T1000 (cell line): Measurements from ENCODE around the gene WDR20.
"Not testable (repeated sequence)": the region's sequence is repeated elsewhere in the genome, so short reads cannot be mapped to it uniquely, and the experiment has no call there.

ENCODE experiments used
- DNase-seq: peaks from one replicate; lab custom pipeline; 2025; ENCODE audit warnings: mixed read lengths; lab: John Stamatoyannopoulos, UW

WDR20 gene

DNA sequence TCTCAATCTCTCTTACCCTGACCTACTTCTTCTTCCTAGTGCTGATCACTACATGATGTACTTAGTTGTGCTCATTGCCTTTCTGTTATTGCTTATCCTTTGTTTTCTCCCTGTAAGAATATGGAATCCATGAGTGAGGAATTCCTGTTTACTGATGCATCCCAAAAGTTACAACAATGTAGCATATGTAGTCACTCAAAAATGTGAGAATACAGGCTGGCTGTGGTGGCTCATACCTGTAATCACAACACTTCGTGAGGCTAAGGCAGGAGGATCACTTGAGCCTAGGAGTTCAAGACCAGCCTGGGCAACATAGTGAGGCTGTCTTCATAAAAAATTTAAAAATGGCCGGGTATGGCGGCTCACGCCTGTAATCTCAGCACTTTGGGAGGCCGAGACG, 8.0 kb upstream of the WDR20 start:
- DNase-seq: no peak

DNA sequence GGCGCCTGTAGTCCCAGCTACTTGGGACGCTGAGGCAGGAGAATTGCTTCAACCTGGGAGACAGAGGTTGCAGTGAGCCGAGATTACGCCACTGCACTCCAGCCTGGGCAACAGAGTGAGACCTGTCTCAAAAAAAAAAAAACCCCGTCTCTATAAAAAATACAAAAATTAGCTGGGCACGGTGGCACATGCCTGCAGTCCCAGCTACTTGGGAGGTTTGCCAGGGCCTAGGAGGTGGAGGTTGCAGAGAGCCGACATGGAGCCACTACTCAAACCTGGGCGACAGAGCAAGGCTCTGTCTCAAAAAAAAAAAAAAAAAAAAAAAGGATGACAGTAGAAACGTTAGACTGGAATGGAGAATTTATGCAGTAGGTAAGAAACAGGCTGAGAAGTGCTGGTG, 5.7 kb upstream of the WDR20 start:
- not testable (repeated sequence) for DNase-seq

DNA sequence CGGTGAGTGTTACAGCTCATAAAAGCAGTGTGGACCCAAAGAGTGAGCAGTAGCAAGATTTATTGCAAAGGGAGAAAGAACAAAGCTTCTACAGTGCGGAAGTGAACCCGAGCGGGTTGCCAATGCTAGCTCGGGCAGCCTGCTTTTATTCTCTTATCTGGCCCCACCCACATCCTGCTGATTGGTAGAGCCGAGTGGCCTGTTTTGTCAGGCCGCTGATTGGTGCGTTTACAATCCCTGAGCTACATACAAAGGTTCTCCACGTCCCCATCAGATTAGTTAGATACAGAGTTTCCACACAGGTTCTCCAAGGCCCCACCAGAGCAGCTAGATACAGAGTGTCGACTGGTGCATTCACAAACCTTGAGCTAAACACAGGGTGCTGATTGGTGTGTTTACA, 5.0 kb upstream of the WDR20 start:
- DNase-seq: not testable (repeated sequence)

DNA sequence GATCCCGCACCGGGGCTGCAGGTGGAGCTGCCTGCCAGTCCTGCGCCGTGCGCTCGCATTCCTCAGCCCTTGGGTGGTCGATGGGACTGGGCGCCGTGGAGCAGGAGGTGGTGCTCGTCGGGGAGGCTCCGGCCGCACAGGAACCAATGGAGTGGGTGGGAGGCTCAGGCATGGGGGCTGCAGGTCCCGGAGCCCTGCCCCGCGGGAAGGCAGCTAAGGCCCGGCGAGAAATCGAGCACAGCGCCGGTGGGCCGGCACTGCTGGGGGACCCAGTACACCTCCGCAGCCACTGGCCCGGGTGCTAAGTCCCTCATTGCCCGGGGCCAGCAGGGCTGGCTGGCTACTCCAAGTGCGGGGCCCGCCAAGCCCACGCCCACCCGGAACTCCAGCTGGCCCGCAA, 4.2 kb upstream of the WDR20 start:
- DNase-seq: not testable (repeated sequence)

DNA sequence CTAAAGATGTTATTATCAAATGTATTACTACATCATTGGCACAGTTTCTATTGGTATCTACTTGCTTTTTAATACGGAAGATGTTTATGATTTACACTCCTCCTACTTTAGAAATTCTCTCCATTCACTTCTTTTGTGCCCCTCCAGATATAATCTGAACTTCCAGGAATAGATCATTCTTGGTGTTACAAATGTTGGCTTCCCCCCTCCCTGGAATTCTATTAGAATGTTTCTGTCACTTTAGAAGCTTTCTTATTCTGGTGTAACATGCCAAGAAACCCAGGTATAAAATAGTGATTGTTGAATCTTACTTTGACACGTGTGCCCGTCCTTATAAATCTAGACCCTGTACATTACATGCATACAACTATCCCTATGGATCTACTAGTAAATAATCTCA, 1.2 kb upstream of the WDR20 start:
- no peak for DNase-seq

DNA sequence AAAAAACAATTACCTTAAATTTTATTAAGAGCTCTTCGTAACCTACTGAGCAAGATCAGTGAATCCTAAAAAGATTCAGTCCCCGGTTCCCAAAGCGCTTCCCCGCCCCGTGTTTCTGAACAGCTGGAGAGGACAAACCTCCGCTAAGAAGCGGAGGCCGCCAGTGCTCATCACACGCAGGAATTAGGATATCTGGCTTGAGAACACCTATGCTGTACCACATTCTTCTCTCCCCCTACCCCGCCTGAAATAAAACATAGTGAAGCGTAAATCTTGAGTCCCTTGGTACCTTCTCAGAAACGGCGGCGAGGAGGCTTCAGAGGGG, 774 bp upstream of the WDR20 start:
- DNase-seq: no peak

DNA sequence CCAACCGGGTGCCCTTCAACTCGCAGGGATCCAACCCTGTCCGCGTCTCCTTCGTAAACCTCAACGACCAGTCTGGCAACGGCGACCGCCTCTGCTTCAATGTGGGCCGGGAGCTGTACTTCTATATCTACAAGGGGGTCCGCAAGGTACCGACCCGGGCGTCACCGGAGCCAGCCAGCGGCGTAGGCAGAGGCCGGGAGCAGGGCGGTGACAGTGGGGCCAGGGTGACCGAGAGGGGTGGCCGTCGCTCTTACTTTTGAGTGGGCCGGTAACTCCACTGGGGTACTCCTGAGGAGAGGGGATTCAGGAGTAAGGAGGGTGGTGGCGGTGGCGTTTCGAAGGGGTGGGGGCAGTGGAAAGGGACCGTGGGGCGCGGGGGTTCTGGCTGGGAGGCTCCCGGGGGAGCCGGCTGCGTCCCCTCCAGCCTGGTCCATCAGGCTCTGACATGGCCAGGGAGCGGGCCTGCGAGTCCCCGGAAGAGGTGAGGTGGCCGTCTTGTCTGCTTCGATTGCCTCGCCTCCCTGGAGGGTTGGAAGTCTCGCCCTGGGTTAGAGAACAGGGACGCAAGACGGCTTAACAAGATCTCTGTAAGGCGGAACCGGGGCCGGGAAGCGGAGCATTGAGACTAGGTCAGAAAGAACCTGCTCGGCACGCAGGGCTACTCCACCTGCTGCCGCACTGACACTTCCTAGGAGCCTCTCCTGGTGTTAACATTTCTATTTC, 491 bp downstream of the WDR20 start:
- peak; percentile 4 for DNase-seq

DNA sequence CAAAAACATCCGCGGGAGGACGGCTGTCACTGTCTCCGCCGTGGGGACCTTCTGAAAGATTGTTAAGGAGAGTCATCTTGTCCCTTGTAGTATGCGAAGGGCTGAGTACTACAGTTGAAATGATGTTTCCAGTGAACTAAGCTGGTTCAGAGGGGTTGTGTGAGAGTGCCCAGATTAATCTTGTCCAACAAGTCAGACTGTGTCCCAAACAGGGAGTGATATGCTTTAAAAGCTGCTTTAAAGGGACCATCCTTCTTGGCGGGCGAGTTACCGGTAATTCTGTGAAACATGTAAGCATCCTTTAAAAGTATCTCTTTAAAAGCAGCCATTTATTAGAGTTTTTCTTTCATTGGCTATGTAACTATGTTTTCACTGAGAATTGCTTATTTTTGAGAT, 1.1 kb downstream of the WDR20 start:
- no peak for DNase-seq

DNA sequence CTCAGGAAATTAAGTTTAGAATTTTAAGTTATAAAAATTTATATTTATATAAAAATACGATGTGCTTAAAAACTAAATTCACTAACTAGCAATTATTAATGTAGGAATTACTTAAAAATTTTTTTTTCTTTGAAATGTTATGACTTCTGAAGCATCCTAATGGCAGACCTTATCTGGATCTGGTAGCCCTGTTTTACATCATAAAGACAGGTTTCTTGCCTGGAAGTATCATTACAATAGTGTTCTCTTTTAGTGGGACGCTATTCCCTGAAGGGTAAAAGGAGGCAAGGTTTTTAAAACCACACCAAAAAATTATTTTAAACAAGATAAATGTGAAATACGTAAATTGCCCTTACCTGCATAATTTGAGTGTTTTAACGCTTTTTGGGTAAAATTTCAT, 2.1 kb downstream of the WDR20 start:
- DNase-seq: no peak

DNA sequence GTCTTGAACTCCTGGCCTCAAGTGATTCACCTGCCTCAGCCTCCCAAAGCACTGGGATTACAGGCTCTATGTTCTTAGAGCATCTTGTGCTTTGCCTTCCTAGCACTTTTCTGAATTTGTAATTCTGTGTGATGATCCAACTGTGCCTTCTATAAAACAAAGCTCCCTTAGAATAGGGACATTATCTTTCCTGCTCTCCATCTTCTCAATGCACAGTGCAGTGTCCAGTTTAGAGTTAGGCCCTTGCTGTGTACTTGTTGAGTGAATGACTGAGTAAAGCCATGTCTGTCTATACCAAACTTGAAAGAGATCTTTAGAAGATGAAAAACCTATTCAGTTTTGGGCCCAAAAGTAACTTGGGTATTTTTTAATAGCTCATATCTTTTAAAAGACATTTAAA, 5.2 kb downstream of the WDR20 start:
- DNase-seq: no peak

DNA sequence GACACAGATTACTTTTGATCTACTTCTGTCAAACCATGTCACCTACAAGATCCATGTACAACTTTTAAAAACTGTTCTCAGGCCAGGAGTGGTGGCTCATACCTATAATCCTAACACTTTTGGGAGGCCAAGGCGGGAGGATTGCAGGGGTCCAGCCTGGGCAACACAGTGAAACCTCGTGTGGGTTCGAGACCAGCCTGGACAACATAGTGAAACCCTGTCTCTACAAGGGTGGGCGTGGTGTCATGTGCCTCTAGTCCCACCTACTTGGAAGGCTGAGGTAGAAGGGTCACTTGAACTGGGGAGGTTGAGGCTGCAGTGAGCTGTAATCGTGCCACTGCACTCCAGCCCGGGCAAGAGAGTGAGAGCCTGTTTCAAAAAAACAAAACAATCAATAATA, 5.7 kb downstream of the WDR20 start:
- DNase-seq: no peak

DNA sequence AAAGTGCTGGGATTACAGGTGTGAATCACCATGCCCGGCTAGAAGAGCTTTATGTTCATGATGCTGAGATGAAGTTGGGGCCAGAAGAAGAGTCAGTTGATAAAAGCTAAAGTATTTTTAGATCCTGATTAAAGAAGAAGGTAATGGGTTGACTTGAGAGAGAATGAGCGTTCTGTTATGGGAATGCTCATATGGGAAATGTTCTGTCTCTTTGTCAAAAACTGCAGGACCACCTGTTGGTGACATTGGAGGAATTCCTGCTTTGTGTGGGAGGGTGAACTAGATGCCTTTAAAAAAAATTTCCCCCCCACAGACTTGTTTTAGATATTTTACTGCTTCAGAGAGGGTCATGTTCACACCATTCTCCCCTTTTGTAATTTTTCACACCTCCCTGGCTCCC, 6.7 kb downstream of the WDR20 start:
- no peak for DNase-seq

DNA sequence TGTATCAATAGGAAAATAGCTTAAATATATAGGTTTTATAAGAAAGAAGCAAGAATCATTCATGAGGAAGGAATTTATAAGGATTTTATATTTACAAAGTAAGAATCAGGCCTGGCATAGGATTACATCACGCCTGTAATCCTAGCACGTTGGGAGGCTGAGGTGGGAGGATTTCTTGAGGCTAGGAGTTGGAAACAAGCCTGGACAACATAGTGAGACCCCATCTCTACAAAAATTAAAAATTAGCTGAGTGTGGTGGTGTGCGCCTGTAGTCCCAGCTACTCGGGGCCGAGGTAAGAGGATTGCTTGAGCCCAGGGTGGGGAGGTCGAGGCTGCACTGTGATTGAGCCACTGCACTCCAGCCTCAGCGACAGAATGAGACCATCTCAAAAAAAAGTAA, 10.4 kb downstream of the WDR20 start:
- DNase-seq: no peak

DNA sequence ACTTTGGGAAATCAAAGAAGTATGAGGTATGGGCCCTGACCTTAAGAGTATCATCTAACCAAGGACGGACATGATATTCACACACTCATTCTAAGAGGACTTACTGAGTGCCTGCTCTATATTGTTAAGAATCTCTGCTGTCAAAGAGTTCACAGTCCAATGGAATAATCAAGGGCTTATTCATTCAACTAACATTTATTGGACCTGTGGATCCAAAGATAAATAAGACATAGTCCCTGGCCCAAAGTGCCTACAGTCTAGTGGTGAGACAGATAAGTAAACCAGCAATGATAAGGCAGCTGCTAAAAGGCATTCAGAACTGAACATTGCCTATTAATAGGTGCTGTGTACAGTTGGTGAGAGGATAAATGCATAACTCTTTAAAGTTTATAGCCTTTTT, 11.0 kb downstream of the WDR20 start:
- DNase-seq: no peak

DNA sequence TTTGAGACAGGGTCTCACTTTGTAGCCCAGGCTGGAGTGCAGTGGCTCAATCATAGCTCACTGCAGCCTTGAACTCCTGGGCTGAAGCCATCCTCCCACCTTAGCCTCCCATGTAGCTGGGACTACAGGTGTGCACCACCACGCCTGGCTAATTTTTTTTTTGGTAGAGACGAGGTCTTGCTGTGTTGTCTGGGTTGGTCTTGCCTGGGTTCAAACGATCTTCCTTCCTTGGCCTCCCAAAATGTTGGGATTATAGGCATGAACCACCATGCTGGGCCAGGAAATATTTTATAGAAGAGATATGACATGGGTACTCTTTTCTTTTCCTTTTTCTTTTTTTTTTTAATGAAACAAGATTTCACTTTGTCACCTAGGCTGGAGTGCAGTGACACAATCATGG, 11.7 kb downstream of the WDR20 start:
- DNase-seq: not testable (repeated sequence)

DNA sequence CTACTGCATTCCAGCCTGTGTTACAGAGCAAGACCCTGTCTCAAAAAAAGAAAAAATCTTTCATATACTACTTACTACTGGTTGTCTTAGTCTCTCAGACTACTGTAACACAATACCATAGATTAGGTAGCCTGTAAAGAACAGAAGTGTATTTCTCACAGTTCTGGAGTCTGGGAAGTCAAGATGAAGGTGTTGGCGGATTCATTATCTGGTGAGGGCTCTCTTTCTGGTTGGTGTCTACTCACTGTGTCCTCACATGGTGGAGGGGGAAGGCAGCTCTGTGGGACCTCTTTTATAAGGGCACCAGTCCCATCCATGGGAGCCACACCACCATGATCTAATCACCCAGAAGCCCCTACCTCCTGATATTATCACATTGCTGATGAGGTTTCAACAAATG, 14.4 kb downstream of the WDR20 start:
- DNase-seq: no peak

DNA sequence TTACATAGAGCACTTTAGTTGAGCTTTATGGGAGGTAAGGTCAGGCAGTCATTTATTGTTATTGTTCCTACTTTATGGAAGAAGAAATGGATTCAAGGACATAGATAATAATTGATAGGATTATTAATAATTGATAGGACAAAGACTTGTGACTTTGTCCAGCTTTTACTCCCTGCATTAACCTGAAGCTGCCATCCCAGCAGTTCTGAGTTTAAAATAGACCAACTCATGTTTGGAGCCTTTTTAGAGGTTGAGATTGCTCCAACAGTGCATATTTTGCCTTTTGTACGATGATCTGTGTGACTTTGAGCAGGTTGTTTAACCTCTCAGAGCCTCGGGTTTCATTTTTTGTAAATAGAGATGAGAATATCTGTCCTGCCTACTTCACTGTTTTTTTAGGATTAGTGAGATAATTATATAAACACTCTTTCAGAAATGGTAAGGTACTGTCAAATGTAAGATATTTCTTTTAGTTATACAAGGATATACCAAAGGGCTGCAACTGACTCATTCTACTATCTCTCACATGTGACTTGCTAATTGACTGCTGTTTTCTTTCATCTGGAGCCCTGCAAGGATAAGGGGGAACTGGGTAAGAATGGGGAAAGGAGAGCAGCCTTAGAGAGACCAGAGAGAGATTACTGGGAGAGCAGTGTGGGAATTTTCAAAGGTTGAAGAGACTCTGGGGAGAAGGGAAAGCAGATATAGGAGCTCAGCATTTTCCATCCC, 15.3 kb downstream of the WDR20 start:
- no peak for DNase-seq

DNA sequence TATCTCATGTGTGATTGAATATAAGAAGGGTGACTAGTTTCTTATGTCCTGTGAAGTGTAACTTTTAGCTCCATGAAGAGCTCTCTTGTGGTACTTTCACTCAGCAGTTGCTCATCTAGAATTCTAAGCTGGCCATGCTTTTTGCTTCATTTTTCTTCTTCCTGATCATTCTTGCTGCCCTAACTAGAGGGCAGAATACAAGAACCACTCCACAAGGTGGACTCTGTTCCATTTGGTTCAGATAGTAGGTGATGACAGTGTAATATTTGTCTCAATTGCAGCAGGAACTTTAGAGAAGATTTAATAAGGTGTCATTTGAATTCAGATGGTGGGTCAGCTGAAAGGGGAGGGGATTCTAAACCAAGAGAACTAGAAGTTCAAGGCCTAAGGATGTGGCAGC, 17.6 kb downstream of the WDR20 start:
- no peak for DNase-seq

DNA sequence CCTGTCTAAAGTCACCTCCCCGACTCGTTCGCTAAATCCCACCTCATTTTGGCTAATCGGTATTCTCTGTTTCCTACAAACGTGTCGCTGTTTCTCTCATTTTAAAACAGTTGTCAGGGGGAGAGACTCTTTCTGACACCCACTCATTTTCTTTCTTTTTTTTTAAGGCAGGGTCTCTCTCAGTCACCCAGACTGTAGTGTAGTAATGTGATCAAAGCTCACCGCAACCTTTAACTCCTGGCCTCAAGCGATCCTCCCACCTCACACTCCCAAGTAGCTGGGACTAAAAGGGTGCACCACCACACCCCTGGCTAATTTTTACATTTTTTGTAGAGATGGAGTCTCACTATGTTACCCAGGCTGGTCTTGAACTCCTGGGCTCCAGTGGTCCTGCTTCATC, 19.1 kb downstream of the WDR20 start:
- no peak for DNase-seq

DNA sequence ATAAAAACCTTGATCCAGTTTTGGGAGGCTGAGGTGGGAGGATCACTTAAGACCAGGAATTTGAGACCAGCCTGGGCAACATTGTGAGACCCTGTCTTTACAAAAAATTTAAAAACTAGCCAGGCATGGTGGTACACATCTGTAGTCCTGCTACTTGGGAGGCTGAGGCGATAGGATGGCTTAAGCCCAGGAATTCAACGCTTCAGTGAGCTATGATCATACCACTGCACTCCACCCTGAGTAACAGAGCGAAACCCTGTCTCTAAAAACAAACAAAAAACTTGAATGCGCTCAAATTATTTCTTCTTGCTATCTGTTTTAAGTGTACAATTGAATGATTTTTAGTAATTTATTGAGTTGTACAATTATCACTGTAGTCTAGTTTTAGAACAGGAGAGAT, 20.1 kb downstream of the WDR20 start:
- DNase-seq: no peak

DNA sequence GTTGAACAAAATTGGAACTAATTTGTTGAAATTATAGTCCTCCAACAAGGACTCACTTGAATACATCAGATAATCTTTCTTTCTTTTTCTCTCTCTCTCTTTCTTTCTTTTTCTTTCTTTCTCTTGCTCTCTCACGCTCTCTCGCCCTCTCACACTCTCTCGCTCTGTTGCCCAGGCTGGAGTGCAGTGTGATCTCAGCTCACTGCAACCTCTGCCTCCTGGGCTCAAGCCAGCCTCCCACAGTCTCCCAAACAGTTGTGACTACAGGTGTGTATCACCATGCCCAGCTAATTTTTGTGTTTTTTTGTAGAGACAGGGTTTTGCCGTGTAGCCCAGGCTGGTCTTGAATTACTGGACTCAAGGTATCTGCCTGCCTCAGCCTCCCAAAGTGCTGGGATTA, 22.8 kb downstream of the WDR20 start:
- DNase-seq: no peak

DNA sequence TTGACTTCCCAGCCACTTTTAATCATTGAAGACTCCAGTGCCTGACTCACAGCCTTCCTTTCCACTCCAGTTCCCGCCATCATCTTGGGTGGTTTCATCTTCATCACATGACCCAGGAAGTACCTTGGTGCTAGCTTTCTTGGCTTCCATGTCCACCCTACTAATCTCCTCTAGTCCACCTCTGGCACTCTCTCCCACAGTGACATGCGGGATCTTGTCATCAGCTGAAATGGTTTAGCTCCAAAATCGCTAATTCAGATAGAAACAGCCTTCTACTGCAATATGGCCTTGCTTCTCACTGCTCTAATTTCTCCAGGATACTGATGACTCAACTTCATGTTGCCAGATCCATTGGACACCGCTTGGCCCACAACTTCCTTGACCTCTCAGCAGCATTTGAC, 24.5 kb downstream of the WDR20 start:
- no peak for DNase-seq

DNA sequence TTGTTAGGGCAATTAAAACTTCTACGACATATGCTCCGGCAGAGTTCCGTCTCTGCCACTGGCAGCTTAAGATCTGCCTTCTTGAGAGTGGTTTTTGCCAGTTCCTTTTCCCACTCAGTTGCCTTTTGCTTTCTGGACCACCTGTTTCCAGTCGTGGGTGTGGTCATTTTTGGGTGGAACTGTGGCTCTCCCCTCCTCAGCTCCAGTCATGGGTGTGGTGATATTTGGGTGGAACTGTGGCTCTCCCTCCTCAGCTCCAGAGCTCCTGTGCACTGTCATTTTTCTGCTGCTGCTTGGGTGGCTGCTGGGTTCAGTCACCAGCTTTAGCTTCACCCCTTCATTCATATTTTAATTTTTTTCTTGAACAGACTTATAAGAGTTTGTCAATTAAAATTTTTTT, 25.3 kb downstream of the WDR20 start:
- DNase-seq: no peak

DNA sequence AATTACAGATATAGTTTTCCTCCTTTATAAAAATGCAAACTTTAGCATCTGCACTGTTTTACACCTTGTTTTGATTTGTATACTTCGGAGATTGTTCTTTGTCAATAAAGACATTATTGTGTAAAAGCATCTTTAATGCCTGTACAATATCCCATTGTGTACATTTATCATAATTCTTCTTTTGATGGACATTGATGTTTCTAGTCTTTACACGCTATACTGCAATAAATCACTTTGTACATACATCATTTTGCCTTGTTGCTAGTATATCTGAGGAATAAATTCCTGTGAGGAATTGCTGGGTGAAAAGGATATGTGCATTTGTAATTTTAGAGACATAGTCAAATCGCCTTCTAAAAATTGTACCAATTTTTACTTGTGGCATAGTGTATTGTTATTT, 30.4 kb downstream of the WDR20 start:
- DNase-seq: no peak
